Measurements from ENCODE around the gene SEPHS1.
"Not testable (repeated sequence)": the region's sequence is repeated elsewhere in the genome, so short reads cannot be mapped to it uniquely, and the experiment has no call there.

GRCh38 chr10:13379061-13379460 lies 31.0 kb upstream of the SEPHS1 start:
- not testable (repeated sequence) for TF ChIP-seq CTCF, POLR2A (IDR thresholded peaks at IDR 0.05)

Measured in Peyer's patch (tissue), 4 donors.